Measurements from ENCODE around the gene CHI3L1. TPM values are rescaled to one million over a fixed set of nuclear protein-coding genes. Genes with fewer than 3 reads are reported as not detected.

Gene CHI3L1
- total and polyA plus RNA-seq, 10 of the 15 experiments (the other 5 are each of a cell fraction or from before 2014, with no cell fraction given) = 0.10 to 1.7 (median 0.39) TPM

- H3K27ac ChIP-seq (ENCODE audit: control insufficient read depth, insufficient read depth) = no peak overlapping the region
- no peaks in the 10 kb centered on the region for H3K36me3 ChIP-seq (ENCODE audit: control insufficient read depth in 2 of 2, insufficient read depth in 2 of 2, low read length in 1 of 2)
- no peak overlapping the region for H3K9ac ChIP-seq (ENCODE audit: control insufficient read depth, insufficient read depth, low read length)
- WGBS (ENCODE audit: insufficient coverage, insufficient replicate concordance, low lambda C conversion rate, missing lambda C conversion rate) = 40% methylated on average over 18 of the region's 18 CpGs
- ATAC-seq = no peak
- RAD21 ChIA-PET (ENCODE audit: unreplicated experiment) = interaction anchor here (1.2 kb wide), 2 partner anchors 44 to 57 kb away, joined by 3 to 4 read pairs; no protein-coding TSS in a partner anchor
- no peaks in the 10 kb centered on the region for H4K20me1 ChIP-seq (ENCODE audit: control insufficient read depth, insufficient read depth)
- H3K4me1 ChIP-seq (ENCODE audit: control insufficient read depth, insufficient read depth, low read length) = no peaks in the 10 kb centered on the region
- peaks cover 0 to 4% of the 10 kb centered on the region in 2 experiments; a peak in 2 of 4 replicates for H3K27me3 ChIP-seq (replicated peaks in 1 of 2; ENCODE audit: control insufficient read depth in 2 of 2, insufficient read depth in 2 of 2, low read length in 1 of 2)
- in situ Hi-C loops (cut with MboI) = no loop called here
- no TSS peak for BruUV-seq (replicated peaks)
- H3K4me3 ChIP-seq = no peak overlapping the region
- intact Hi-C loops (cut with micrococcal nuclease; ENCODE audit: unreplicated experiment) = no loop called here
- no peak for FAIRE-seq
- CTCF ChIA-PET = interaction anchor here (0.8 to 1.6 kb wide), 2 partner anchors 44 to 57 kb away, joined by 4 to 5 read pairs; no protein-coding TSS in a partner anchor
- no peak for TF ChIP-seq CBX5 (IDR thresholded peaks at IDR 0.05; ENCODE audit: low read depth)
- no peak for TF ChIP-seq POLR2AphosphoS5 (IDR thresholded peaks at IDR 0.05; ENCODE audit: low read length)
- no peak for TF ChIP-seq WRNIP1 (IDR thresholded peaks at IDR 0.05; ENCODE audit: borderline replicate concordance, low read depth, low read length)
- TF ChIP-seq RUNX3 (IDR thresholded peaks at IDR 0.05; ENCODE audit: low read length) = no peak
- no peak for TF ChIP-seq CUX1 (IDR thresholded peaks at IDR 0.05; ENCODE audit: insufficient replicate concordance, low read depth, low read length)
- TF ChIP-seq CBX3 (IDR thresholded peaks at IDR 0.05; ENCODE audit: borderline replicate concordance, low read depth) = no peak
- no peak for TF ChIP-seq TAF1 (IDR thresholded peaks at IDR 0.05; ENCODE audit: borderline replicate concordance, low read depth, low read length)
- no peaks in the 10 kb centered on the region for H3K9me3 ChIP-seq (replicated peaks; ENCODE audit: control insufficient read depth, insufficient read depth, low read length)
- DNase-seq (ENCODE audit: low read depth, low spot score) = no peak
- H3K4me2 ChIP-seq (ENCODE audit: control insufficient read depth, insufficient read depth) = no peak overlapping the region
- SMC1A ChIA-PET (ENCODE audit: uncharacterized antibody, unreplicated experiment) = interaction anchor here (1.3 kb wide), 1 partner anchor 44 kb away, joined by 3 read pairs; no protein-coding TSS in a partner anchor
- H2AFZ ChIP-seq (ENCODE audit: control insufficient read depth, low read depth, low read length) = no peak overlapping the region
- POLR2A ChIA-PET = no interaction called here
- no peaks in the 10 kb centered on the region for H3K79me2 ChIP-seq (ENCODE audit: control insufficient read depth, insufficient read depth, low read length)
Observed at GRCh38 chr1:203223012-203223775, 36.7 kb upstream of the CHI3L1 start.

All from GM12878 (cell line).